ENCODE results near the gene PIGH. TPM values are rescaled to one million over a fixed set of nuclear protein-coding genes. Genes with fewer than 3 reads are reported as not detected.

Gene PIGH
- polyA plus RNA-seq, 1 donor from 2014 or later, result 91.8 TPM

- no peak overlapping the region for H3K27ac ChIP-seq (ENCODE audit: low read length)
- H3K27me3 ChIP-seq (ENCODE audit: insufficient read depth, low read depth, low read length), result no peaks in the 10 kb centered on the region
- H3K36me3 ChIP-seq (ENCODE audit: insufficient read depth, low read length), result peaks cover 4% of the 10 kb centered on the region
- H3K9me2 ChIP-seq (ENCODE audit: insufficient read depth, low read length), result no peaks in the 10 kb centered on the region
- no peaks in the 10 kb centered on the region for H3F3A ChIP-seq (ENCODE audit: insufficient read depth, low read length, poor library complexity, severe bottlenecking)
- H3K9ac ChIP-seq (ENCODE audit: low read length), result no peak overlapping the region
- H4K20me1 ChIP-seq (ENCODE audit: insufficient read depth), result no peaks in the 10 kb centered on the region
- H3K4me3 ChIP-seq (ENCODE audit: low read length), result no peak overlapping the region
- H3K79me2 ChIP-seq (replicated peaks; ENCODE audit: insufficient read depth, low read length), result no peaks in the 10 kb centered on the region
- no peak for TF ChIP-seq RAD21 (conservative IDR thresholded peaks at IDR 0.05)
- TF ChIP-seq MXI1 (conservative IDR thresholded peaks at IDR 0.05; ENCODE audit: poor library complexity, severe bottlenecking), result no peak
- no peak for TF ChIP-seq EZH2 (IDR thresholded peaks at IDR 0.05; ENCODE audit: borderline replicate concordance, insufficient read depth, low read length, poor library complexity, severe bottlenecking)
- TF ChIP-seq SMC3 (conservative IDR thresholded peaks at IDR 0.05; ENCODE audit: poor library complexity), result no peak
- TF ChIP-seq CTCF (IDR thresholded peaks at IDR 0.05; ENCODE audit: poor library complexity, severe bottlenecking), result no peak
- no peak for TF ChIP-seq POLR2AphosphoS5 (IDR thresholded peaks at IDR 0.05)
- TF ChIP-seq REST (IDR thresholded peaks at IDR 0.05; ENCODE audit: borderline replicate concordance), result no peak
- no peak for TF ChIP-seq TAF1 (IDR thresholded peaks at IDR 0.05; ENCODE audit: low read depth)
- H3K9me3 ChIP-seq (ENCODE audit: low read length), result no peaks in the 10 kb centered on the region
- H2AFZ ChIP-seq (ENCODE audit: low read depth, low read length), result no peak overlapping the region
- no peak overlapping the region for H3K4me2 ChIP-seq (ENCODE audit: low read length)
Observed at GRCh38 chr14:67556671-67557070, 43.4 kb downstream of the PIGH start.

- Histone ChIP-seq H3K79me2 (replicated peaks; ENCODE audit: insufficient read depth, low read length) (no peaks in the 10 kb centered on the region), H3K9ac (ENCODE audit: low read length) (no peak overlapping the region), H3K9me3 (ENCODE audit: low read length) (no peaks in the 10 kb centered on the region), H3K4me2 (ENCODE audit: low read length) (no peak overlapping the region), H2AFZ (ENCODE audit: low read depth, low read length) (no peak overlapping the region), H3F3A (ENCODE audit: insufficient read depth, low read length, poor library complexity, severe bottlenecking) (no peaks in the 10 kb centered on the region), H3K9me2 (ENCODE audit: insufficient read depth, low read length) (no peaks in the 10 kb centered on the region), H3K36me3 (ENCODE audit: insufficient read depth, low read length) (peaks cover 4% of the 10 kb centered on the region), H3K4me3 (ENCODE audit: low read length) (no peak overlapping the region), H3K27ac (ENCODE audit: low read length) (no peak overlapping the region), H4K20me1 (ENCODE audit: insufficient read depth) (no peaks in the 10 kb centered on the region), H3K27me3 (ENCODE audit: insufficient read depth, low read depth, low read length) (no peaks in the 10 kb centered on the region)
- TF ChIP-seq TAF1 (IDR thresholded peaks at IDR 0.05; ENCODE audit: low read depth) (no peak), REST (IDR thresholded peaks at IDR 0.05; ENCODE audit: borderline replicate concordance) (no peak), RAD21 (conservative IDR thresholded peaks at IDR 0.05) (no peak)
Observed at GRCh38 chr14:67555518-67556090, 44.5 kb downstream of the PIGH start.
